Measurements from ENCODE around the gene PTS. TPM values are rescaled to one million over a fixed set of nuclear protein-coding genes. Genes with fewer than 3 reads are reported as not detected.

The PTS gene
- total and polyA plus RNA-seq, 8 donors: 28.2 to 46.0 (median 38.4) TPM

DNA sequence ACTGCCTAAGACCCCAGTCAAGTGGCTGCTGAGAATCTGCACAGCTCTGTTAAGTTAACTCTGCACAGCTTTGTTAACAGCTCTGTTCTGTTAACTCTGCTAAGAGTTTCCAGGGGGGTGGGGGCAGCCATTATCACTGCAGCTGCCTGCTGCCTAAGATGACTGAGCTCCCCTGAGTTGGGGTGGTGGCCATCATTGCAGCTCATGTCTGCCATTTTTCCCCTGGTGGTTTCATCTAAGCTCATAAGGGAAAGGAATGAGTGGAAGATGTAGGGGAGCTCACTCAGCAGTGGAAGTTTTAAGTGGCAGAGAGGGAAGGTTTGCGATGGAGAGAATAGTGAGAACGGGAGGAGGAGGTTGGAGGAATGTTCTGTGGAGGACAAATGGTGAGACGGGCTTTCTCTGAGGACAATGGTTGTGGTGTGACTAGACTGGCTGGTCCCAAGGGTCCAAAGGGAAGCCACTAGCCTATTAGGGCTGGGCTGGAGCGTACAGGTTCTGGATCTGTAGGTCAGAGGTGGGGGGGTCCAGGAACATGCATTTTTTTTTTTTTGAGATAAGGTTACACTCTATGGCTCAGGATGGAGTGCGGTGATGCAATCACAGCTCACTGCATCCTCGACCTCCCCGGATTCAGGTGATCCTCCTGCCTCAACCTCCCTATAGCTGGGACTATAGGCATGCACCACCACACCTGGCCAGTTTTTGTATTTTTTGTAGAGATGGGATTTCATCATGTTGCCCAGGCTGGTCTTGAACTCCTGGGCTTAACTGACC, 48.0 kb downstream of the PTS start:
- DNase-seq: no peak
- H3K27ac ChIP-seq: no peak overlapping the region
- H3K36me3 ChIP-seq: no peaks in the 10 kb centered on the region
- TF ChIP-seq, protein P1, sequence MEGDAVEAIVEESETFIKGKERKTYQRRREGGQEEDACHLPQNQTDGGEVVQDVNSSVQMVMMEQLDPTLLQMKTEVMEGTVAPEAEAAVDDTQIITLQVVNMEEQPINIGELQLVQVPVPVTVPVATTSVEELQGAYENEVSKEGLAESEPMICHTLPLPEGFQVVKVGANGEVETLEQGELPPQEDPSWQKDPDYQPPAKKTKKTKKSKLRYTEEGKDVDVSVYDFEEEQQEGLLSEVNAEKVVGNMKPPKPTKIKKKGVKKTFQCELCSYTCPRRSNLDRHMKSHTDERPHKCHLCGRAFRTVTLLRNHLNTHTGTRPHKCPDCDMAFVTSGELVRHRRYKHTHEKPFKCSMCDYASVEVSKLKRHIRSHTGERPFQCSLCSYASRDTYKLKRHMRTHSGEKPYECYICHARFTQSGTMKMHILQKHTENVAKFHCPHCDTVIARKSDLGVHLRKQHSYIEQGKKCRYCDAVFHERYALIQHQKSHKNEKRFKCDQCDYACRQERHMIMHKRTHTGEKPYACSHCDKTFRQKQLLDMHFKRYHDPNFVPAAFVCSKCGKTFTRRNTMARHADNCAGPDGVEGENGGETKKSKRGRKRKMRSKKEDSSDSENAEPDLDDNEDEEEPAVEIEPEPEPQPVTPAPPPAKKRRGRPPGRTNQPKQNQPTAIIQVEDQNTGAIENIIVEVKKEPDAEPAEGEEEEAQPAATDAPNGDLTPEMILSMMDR (IDR thresholded peaks at IDR 0.05): no peak
- no peak overlapping the region for H3K4me3 ChIP-seq
- H3K9me3 ChIP-seq: no peaks in the 10 kb centered on the region
- H3K27me3 ChIP-seq: no peaks in the 10 kb centered on the region
- intact Hi-C loops (cut with DNase I): loop anchor here in 1 of 2 donors (10.0 kb wide), 1 partner anchor 59 kb away; no protein-coding TSS in a partner anchor
- no peak for ATAC-seq
- H3K4me1 ChIP-seq: no peaks in the 10 kb centered on the region

DNA sequence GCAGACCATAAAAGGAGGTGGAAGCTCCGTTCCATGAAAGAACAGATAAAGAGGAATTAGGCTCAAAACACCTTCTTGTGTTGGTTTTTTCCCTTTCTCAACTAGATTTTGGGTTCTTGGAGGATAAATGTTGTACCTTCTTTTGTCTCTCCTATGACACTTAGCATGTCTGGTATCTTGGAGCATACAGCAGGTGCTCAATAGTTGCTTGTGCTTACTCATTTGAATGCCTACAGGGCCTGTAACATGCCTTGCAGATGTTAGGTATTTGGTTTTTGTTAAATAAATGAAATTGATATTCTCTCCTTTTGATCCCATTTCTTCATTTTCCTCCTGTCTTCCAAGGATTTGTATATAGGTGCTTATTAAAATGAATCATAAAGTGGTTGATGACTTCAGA, 50.8 kb downstream of the PTS start:
- intact Hi-C loops (cut with DNase I): loop anchor here in 1 of 2 donors (10.0 kb wide), 1 partner anchor 62 kb away; no protein-coding TSS in a partner anchor

DNA sequence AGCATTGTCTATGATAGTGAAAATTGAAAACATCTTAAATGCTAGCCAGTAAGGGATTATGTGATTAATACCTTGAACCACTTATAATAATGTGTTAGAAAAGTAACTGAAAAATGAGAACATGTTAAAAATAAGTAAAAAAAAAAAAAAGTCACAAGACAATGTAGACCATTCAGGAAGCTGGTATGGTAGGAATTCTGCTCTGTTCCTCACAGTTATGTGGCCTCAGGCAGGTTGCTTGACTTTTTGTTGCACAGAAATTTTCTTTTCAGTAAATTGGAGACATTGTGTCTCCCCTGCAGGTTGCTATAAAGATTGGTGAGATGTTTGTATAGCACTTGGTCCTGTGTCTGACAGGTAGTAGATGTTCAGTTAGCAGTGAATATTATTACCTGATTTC, 51.7 kb downstream of the PTS start:
- H3K4me3 ChIP-seq: no peak overlapping the region
- H3K9me3 ChIP-seq: no peaks in the 10 kb centered on the region
- H3K4me1 ChIP-seq: peaks cover 0 to 8% of the 10 kb centered on the region in 2 donors
- no peak overlapping the region for H3K27ac ChIP-seq
- H3K27me3 ChIP-seq: no peaks in the 10 kb centered on the region
- TF ChIP-seq, protein P1 (IDR thresholded peaks at IDR 0.05): no peak
- intact Hi-C loops (cut with DNase I): loop anchor here in 1 of 2 donors (10.0 kb wide), 1 partner anchor 63 kb away; no protein-coding TSS in a partner anchor
- no peaks in the 10 kb centered on the region for H3K36me3 ChIP-seq
- DNase-seq (no peak), ATAC-seq (no peak)

More for the DNA sequence above, 50.8 kb downstream of the PTS start:
- ATAC-seq: no peak
- DNase-seq: no peak
- Histone ChIP-seq H3K9me3 (no peaks in the 10 kb centered on the region), H3K4me3 (no peak overlapping the region), H3K4me1 (peaks cover 0 to 8% of the 10 kb centered on the region in 2 donors), H3K27ac (no peak overlapping the region), H3K36me3 (no peaks in the 10 kb centered on the region), H3K27me3 (no peaks in the 10 kb centered on the region)
- TF ChIP-seq, protein P1 (IDR thresholded peaks at IDR 0.05): no peak

DNA sequence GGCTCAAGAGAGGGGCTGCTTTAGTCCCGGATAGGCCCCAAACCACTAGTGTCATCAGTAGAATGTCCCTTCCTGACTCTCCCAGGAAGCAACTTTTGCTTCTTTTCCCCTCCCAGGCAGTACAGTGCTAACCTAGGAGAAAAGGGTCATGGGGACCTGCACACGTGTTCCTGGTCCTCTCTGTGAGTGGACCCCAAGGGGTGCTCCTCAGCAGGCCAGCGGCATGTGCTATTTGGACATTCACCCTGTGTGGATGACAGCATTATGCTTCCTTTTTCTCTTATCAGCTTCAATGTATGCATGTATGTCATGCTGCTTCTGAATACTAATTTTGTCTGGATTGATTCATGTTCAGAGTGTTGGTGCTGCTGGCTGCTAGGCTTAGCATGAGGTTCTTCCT, 52.6 kb downstream of the PTS start:
- Histone ChIP-seq H3K4me3 (no peak overlapping the region), H3K27me3 (no peaks in the 10 kb centered on the region), H3K9me3 (no peaks in the 10 kb centered on the region), H3K4me1 (peaks cover 0 to 8% of the 10 kb centered on the region in 2 donors), H3K27ac (no peak overlapping the region), H3K36me3 (no peaks in the 10 kb centered on the region)
- DNase-seq (no peak), ATAC-seq (no peak)
- intact Hi-C loops (cut with DNase I): loop anchor here in 1 of 2 donors (10.0 kb wide), 1 partner anchor 64 kb away; no protein-coding TSS in a partner anchor
- TF ChIP-seq, protein P1 (IDR thresholded peaks at IDR 0.05): no peak

DNA sequence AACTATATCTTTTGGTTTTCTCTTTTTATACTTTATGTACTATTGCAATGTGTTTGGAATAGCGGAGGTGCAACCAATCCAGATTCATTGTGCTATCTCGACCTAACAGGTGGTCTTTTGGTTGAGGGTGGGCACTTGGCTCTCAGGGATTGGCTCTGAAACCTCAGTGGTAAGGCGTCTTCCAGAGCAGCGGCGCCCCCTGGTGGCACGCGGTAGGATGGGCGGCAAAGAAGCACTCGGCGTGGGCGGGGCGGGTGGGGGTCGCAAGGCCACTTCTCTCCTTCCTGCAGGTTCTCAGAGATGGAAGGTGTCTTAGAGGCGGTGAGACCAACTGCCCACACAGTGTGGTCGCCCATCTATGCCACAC, 53.7 kb downstream of the PTS start:
- TF ChIP-seq, protein P1 (IDR thresholded peaks at IDR 0.05): peak; percentile 83 to 85
- peak; percentile 49 to 94 (median 72) for DNase-seq
- Histone ChIP-seq H3K27me3 (no peaks in the 10 kb centered on the region), H3K9me3 (no peaks in the 10 kb centered on the region), H3K27ac (no peak overlapping the region), H3K36me3 (no peaks in the 10 kb centered on the region), H3K4me3 (peak overlapping the region; percentile 45 to 48), H3K4me1 (peaks cover 0 to 8% of the 10 kb centered on the region in 2 donors)
- intact Hi-C loops (cut with DNase I): loop anchor here (2.0 to 10.0 kb wide), 3 partner anchors 61 to 168 kb away; no protein-coding TSS in a partner anchor
- peak; percentile 94 for ATAC-seq

Data from left lung (tissue), 10 donors.